ENCODE data around the gene CHMP2A.

GRCh38 chr19:58553799-58554493 lies 959 bp downstream of the CHMP2A start:
- TF ChIP-seq TAF1 (IDR thresholded peaks at IDR 0.05; ENCODE audit: borderline replicate concordance, insufficient read depth, low read length), result no peak
- TF ChIP-seq POLR2AphosphoS5 (IDR thresholded peaks at IDR 0.05; ENCODE audit: low read depth, low read length), result no peak; the same call in 1 of the 2 replicates
- TF ChIP-seq REST (IDR thresholded peaks at IDR 0.05; ENCODE audit: insufficient read depth in 1 of 2, low read depth in 2 of 2, low read length in 2 of 2), result no peak
- TF ChIP-seq SIN3A (IDR thresholded peaks at IDR 0.05; ENCODE audit: borderline replicate concordance, insufficient read depth, low read length), result no peak

Data from PFSK-1 (cell line).